Measurements from ENCODE around the gene APOC1. TPM values are rescaled to one million over a fixed set of nuclear protein-coding genes. Genes with fewer than 3 reads are reported as not detected.

APOC1 gene
- total RNA-seq, 4 donors from 2014 or later: 3.0 to 7.4 (median 3.5) TPM; not detected in 1

DNA sequence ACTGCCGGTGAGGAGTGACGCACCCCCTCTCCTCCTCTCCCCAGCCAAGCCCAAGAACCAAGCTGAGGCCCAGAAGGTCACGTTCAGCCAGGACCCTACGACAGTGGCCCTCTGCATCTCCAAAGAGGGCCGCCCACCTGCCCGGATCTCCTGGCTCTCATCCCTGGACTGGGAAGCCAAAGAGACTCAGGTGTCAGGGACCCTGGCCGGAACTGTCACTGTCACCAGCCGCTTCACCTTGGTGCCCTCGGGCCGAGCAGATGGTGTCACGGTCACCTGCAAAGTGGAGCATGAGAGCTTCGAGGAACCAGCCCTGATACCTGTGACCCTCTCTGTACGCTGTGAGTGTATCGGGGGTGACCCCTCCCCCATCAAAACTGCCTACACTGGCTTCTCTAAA is 42.6 kb upstream of the APOC1 start:
- Histone ChIP-seq H3K27ac (no peak overlapping the region), H3K27me3 (no peaks in the 10 kb centered on the region), H3K36me3 (no peaks in the 10 kb centered on the region), H3K9me3 (no peaks in the 10 kb centered on the region), H3K4me3 (no peak overlapping the region), H3K4me1 (no peaks in the 10 kb centered on the region)
- no peak for TF ChIP-seq POLR2A (IDR thresholded peaks at IDR 0.05)
- TF ChIP-seq, protein P1, sequence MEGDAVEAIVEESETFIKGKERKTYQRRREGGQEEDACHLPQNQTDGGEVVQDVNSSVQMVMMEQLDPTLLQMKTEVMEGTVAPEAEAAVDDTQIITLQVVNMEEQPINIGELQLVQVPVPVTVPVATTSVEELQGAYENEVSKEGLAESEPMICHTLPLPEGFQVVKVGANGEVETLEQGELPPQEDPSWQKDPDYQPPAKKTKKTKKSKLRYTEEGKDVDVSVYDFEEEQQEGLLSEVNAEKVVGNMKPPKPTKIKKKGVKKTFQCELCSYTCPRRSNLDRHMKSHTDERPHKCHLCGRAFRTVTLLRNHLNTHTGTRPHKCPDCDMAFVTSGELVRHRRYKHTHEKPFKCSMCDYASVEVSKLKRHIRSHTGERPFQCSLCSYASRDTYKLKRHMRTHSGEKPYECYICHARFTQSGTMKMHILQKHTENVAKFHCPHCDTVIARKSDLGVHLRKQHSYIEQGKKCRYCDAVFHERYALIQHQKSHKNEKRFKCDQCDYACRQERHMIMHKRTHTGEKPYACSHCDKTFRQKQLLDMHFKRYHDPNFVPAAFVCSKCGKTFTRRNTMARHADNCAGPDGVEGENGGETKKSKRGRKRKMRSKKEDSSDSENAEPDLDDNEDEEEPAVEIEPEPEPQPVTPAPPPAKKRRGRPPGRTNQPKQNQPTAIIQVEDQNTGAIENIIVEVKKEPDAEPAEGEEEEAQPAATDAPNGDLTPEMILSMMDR (IDR thresholded peaks at IDR 0.05): no peak
- intact Hi-C loops (cut with DNase I; ENCODE audit: low total_unique reads): no loop called here
- no peak for DNase-seq

DNA sequence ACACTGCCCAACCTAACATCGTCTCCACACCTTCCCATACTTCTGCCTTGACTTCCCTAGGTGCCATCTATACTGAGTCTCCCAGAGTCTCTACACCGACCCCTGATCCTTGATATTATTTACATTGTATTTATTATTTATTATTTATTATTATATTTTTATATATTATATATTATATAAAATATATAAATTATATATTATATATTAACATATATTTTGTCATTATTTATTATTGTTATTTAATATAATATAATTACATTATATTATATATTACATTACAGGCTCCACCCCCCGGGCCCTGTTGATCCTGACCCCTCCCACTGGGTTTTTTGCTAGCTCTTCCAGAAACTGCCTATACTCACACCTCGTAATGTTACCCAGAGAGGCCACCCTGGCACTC is 41.7 kb upstream of the APOC1 start:
- no peaks in the 10 kb centered on the region for H3K9me3 ChIP-seq
- intact Hi-C loops (cut with DNase I; ENCODE audit: low total_unique reads): no loop called here
- no peak for DNase-seq
- no peak for TF ChIP-seq POLR2A (IDR thresholded peaks at IDR 0.05)
- TF ChIP-seq, protein P1 (IDR thresholded peaks at IDR 0.05): no peak
- no peak overlapping the region for H3K27ac ChIP-seq
- no peaks in the 10 kb centered on the region for H3K4me1 ChIP-seq
- no peaks in the 10 kb centered on the region for H3K36me3 ChIP-seq
- H3K4me3 ChIP-seq: no peak overlapping the region
- H3K27me3 ChIP-seq: no peaks in the 10 kb centered on the region

DNA sequence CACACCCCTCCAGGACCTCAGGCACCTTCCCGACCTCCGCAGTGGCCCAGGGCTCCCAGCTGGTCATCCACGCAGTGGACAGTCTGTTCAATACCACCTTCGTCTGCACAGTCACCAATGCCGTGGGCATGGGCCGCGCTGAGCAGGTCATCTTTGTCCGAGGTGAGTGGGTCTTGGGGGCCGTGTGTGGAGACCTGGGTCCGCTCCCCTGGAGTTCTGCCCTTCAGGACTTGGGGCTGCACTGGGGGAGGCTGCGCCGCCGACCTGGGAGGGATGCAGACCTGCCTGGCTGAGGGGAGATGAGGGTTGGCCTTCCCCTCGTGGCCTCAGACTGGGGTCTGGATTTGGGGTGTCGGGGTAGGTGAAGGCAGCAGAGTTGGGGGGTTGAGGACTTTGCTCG is 40.1 kb upstream of the APOC1 start:
- no peaks in the 10 kb centered on the region for H3K9me3 ChIP-seq
- intact Hi-C loops (cut with DNase I; ENCODE audit: low total_unique reads): no loop called here
- H3K36me3 ChIP-seq: no peaks in the 10 kb centered on the region

DNA sequence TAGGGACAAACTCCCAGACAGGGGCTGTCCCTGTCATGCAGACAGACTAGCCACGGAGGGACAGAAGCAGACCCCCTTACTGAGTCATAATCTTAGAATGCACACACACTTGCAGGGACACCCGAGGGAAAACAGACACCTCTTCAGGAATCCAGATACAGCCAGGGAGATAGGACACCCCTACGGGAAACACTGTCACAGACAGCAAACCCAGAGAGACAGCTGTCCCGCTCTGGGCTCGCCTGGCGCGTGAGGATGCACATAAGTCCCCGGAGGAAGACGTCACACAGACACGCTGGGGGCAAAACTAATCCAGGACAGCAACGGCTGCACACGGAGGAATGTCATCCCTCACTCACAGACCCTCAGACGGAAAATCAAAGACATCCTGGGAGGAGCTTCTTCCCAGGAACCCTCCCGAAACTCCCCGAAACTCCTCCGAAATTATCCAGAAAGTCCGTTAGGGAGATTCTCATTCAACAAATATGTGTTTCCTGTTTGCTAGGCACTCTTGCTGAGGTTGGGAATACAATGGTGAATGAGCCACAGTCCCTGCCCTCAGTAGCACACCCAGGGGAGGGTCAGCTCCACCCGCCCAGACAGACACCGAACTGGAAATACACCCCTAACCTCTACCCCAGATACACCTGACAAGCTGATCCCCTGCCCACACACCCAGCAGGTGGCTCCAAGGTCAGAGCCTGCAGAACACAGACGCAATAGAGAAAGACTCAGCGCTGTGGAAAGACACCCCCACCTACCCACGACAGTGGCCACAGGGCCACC is 38.5 kb upstream of the APOC1 start:
- no peaks in the 10 kb centered on the region for H3K9me3 ChIP-seq
- H3K4me3 ChIP-seq: no peak overlapping the region
- no peaks in the 10 kb centered on the region for H3K27me3 ChIP-seq
- H3K27ac ChIP-seq: no peak overlapping the region
- no peaks in the 10 kb centered on the region for H3K4me1 ChIP-seq
- intact Hi-C loops (cut with DNase I; ENCODE audit: low total_unique reads): no loop called here
- TF ChIP-seq POLR2A (IDR thresholded peaks at IDR 0.05): no peak
- TF ChIP-seq, protein P1 (IDR thresholded peaks at IDR 0.05): no peak
- no peaks in the 10 kb centered on the region for H3K36me3 ChIP-seq
- no peak for DNase-seq

More for the DNA sequence above, 40.1 kb upstream of the APOC1 start:
- Histone ChIP-seq H3K4me1 (no peaks in the 10 kb centered on the region), H3K4me3 (no peak overlapping the region), H3K27me3 (no peaks in the 10 kb centered on the region), H3K27ac (no peak overlapping the region)
- no peak for DNase-seq
- no peak for TF ChIP-seq POLR2A (IDR thresholded peaks at IDR 0.05)
- TF ChIP-seq, protein P1 (IDR thresholded peaks at IDR 0.05): no peak

DNA sequence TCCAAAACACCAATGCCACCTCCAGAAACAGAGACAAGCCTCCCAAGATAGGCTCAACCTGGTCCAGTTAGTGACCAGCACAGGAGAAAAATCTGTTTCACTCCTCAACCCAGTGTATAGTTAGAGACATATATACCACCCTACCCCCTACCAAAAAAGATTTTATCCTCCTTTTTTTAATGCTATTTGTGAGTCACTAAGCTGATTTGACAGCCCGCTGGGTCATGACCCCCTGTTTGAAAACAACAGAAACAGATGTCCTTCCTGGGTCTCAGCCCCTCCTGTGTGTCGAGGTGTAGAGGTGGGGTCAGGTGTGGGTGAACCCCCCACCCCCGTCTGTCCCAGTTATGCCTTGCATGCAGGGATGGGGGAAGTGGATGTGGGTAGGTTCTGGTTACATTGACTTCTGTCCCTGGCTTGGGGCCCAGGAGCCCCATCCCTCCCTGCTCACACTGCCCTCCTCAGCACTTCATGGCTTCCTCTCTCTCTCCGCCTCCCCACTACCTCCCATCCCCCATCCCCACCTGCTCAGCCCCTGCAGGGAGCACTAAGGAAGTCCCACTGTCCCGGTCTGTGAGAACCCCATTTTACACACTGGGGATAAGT is 37.4 kb upstream of the APOC1 start:
- Histone ChIP-seq H3K4me3 (no peak overlapping the region), H3K36me3 (no peaks in the 10 kb centered on the region), H3K27me3 (no peaks in the 10 kb centered on the region), H3K27ac (no peak overlapping the region), H3K4me1 (no peaks in the 10 kb centered on the region), H3K9me3 (no peaks in the 10 kb centered on the region)
- no peak for TF ChIP-seq POLR2A (IDR thresholded peaks at IDR 0.05)
- TF ChIP-seq, protein P1 (IDR thresholded peaks at IDR 0.05): no peak
- no peak for DNase-seq
- intact Hi-C loops (cut with DNase I; ENCODE audit: low total_unique reads): no loop called here

Data from uterus (tissue), 4 donors.